Measurements from ENCODE around the gene CIBAR2.

The CIBAR2 gene

DNA sequence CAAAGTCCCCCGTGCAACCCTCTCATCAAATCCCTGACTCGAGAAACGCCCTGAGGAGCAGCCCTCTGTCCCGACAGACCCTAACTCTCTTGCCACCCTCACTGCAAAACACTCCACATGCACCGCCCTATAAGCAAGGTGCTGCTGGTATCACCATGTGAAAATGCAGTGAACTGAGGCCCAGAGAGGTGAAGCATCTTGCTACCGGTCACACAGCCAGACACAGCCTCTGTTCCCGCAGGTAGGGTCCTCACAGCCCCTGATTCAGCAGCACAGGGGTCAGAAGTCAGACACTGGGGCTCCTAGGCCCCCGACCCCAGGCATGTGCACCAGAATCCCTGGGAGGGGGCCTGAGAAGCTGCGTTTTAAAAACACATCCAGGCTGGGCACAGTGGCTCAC is 1.1 kb downstream of the CIBAR2 start:
- no peak for TF ChIP-seq GATA1 (IDR thresholded peaks at IDR 0.05; ENCODE audit: low read depth, low read length)
- no peak for TF ChIP-seq POLR2A (IDR thresholded peaks at IDR 0.05; ENCODE audit: low read length)
- DNase-seq: no peak

DNA sequence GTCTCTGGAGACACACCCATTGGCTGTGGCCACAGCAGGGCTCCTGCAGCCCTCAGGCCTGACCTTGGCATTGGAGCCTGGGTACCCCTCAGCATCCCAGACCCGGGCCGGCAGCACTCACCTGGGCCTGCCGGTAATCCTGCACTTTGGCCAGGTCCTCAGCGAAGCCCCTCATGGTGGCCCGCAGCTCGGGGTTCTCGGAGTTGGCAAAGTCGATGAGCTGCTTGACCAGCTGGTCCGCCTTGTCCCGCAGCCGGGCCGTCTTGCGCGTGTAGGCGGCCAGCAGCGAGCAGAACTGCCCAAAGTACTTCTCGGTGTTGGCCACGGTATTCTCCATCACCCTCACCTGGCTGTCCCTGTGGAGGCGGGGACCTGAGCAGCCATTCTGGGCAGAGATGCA is 2.2 kb downstream of the CIBAR2 start:
- TF ChIP-seq GATA1 (IDR thresholded peaks at IDR 0.05; ENCODE audit: low read depth, low read length) (no peak), POLR2A (IDR thresholded peaks at IDR 0.05; ENCODE audit: low read length) (no peak)
- no peak for DNase-seq

DNA sequence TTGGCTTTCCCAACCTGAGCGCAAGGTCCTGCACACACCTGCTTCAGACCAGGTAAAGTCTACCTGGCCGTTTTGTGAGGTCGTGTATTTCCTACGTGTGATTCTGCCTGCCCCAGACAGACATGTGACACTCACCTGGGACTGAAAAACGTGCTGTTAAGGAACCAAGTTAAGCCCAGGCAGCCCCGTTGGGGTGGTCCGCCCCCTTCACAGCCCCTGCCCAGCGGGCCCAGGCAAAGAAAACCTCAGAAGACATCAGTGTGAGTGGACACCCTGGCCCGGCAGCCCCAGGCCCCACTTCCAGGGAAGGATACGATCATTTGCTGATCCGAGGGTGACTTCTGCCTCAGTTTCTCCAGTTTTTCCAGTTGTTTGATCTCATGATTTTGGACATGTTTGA is 4.7 kb downstream of the CIBAR2 start:
- TF ChIP-seq POLR2A (IDR thresholded peaks at IDR 0.05; ENCODE audit: low read length): no peak
- no peak for TF ChIP-seq GATA1 (IDR thresholded peaks at IDR 0.05; ENCODE audit: low read depth, low read length)
- DNase-seq: no peak

DNA sequence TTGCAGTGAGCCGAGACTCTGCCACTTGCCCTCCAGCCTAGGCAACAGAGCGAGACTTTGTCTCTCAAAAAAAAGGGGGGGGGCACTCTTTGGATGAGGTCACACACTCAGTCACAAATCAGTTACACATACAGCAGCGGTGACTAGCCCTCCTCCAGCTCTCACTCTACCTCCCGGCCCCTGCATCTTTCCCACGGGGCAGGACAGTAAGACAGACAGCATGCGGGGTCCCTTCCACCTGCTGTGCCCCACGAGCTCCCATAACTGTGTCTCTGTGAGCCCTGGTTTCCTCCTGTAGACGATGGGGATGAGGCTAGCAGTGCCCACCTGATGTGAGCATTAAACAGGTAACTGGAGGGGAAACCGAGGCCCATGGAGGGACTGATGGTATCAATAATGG is 5.2 kb downstream of the CIBAR2 start:
- TF ChIP-seq GATA1 (IDR thresholded peaks at IDR 0.05; ENCODE audit: low read depth, low read length): no peak
- no peak for TF ChIP-seq POLR2A (IDR thresholded peaks at IDR 0.05; ENCODE audit: low read length)
- DNase-seq: no peak

DNA sequence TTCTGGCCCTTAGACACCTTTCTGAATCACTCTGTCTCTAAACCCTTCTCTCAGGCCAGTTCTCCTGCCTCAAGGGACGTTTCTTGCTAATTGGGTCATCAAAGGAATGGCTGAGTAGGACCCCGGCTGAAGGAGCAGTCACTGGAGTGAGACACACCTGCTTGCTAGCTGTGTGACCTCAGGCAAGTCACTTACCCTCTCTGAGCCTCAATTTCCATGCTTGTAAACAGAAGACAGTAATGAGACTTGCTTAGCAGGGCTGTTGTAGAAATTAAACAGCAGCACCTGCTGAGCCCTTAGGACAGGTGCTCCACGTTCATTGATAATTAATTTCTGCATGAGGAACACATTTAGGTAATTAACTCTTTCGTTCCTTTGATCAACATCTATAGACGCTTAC is 6.8 kb downstream of the CIBAR2 start:
- no peak for DNase-seq
- TF ChIP-seq POLR2A (IDR thresholded peaks at IDR 0.05; ENCODE audit: low read length): no peak
- no peak for TF ChIP-seq GATA1 (IDR thresholded peaks at IDR 0.05; ENCODE audit: low read depth, low read length)

DNA sequence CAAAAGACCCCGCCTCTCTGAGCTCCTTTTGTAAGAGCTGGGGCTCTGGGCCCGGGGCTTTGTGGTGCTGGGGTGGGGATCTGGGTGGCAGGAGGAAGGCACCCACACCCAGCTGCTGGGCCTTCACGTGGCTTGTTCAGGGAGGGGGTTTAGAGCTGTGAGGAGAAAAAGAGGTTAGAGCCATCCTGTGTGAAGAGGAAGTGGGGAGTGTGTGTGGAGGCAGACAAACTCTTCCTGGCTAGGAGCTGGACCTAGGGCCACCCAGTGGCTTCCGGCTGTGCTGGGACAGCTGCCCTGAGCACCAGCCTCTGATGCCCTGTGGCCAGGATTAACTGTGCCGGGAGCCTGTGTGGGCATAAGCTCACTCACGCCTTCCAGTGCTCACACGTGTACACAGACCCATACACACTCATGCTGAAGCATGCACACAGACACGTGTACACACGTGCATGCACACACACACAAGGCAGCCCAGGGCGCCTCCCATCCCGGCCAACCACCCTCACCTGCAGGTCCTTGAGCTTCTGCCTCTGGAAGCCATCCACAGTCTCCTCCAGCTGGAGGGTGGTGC is 7.4 kb downstream of the CIBAR2 start:
- DNase-seq: no peak
- TF ChIP-seq GATA1 (IDR thresholded peaks at IDR 0.05; ENCODE audit: low read depth, low read length) (no peak), POLR2A (IDR thresholded peaks at IDR 0.05; ENCODE audit: low read length) (no peak)

DNA sequence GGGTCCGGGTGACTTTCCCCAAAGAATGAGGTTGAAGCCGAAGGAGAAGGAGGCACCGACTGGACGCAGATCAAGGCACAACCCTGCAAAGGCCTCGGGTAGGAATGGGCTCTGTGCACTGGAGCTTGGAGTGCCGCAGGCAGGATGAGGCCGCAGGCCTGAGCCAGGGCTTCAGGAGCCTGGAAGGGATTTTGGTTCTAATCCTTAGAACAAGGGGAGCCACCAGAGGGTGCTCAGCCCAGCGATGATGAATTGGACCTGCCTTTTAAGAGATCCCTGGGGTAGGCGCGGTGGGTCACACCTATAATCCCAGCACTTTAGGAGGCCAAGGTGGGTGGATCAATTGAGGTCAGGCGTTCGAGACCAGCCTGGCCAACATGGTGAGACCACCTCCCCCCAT is 8.1 kb downstream of the CIBAR2 start:
- no peak for TF ChIP-seq GATA1 (IDR thresholded peaks at IDR 0.05; ENCODE audit: low read depth, low read length)
- no peak for TF ChIP-seq POLR2A (IDR thresholded peaks at IDR 0.05; ENCODE audit: low read length)
- no peak for DNase-seq

DNA sequence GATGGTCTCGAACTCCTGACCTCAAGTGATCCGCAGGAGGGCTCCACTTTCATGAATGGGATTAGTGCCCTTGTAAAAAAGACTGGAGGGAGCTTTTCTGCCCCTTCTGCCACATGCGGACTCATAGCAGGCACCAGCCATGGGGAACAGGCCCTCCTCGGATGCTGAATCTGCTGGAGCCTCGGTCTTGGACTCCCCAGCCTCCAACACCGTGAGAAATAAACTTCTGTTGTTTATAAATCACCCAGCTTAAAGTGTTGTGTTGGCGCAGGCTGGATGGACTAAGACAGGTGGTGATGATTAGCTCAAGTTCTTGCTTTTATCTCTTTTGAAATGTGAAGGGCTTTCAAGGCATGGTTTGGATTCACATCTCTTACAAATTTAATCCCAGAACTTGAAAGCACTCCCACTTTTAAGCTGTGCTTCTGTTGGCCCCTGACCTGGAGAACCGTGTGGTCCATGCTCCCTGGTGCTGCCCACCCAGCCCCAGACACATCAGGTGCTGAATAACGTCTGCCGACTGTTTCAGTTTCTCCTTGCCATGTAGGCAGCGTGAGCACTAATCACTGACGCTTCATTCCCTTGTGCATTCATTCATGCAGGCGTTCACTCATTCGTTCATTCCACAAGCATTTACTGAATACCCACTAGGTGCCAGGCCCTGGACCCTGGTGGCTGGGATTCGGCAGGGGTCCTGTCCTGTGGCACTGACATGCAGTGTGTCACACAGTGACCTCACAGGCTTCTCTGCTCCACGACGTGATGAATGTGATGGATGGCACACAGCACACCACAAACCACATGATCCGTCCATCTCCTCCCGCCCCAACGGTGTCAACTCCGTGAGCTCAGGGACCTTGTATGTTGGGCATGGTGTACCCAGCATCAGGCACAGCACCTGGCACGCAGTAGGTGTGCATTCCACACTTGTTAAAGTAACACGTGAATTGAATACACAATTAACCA is 8.9 kb downstream of the CIBAR2 start:
- TF ChIP-seq GATA1 (IDR thresholded peaks at IDR 0.05; ENCODE audit: low read depth, low read length) (no peak), POLR2A (IDR thresholded peaks at IDR 0.05; ENCODE audit: low read length) (no peak)
- DNase-seq: no peak

DNA sequence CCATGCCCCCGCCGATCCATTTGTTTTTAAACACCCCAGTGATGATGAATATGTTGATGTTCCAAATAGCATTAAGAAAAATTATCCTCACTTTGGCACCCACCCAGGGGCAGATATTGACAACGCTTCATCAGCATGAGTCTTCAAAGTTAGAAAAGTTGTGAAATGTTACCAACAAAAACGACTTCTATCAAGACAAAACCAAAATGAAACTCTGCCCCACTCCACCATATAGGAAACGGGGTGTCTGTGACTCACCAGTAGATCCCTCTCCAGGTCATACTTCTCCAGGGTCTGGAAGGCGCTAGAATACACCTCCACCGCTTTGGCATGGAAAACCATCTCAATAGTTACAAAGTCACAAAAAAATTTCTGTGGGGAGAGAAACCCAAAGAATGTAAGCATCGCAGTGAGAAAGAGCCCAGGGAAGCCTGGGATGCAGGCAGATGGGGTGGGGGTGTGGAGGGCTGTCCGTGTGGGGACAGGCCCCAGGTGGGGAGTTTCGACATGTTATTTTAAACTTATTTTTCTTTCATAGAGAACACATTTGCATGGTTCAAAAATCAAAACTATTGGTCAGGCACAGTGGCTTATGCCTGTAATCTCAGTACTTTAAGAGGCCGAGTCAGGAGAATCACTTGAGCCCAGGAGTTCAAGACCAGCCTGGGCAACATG is 10.2 kb downstream of the CIBAR2 start:
- TF ChIP-seq POLR2A (IDR thresholded peaks at IDR 0.05; ENCODE audit: low read length) (no peak), GATA1 (IDR thresholded peaks at IDR 0.05; ENCODE audit: low read depth, low read length) (no peak)
- DNase-seq: peak in 1 of 2 experiments; percentile 52

DNA sequence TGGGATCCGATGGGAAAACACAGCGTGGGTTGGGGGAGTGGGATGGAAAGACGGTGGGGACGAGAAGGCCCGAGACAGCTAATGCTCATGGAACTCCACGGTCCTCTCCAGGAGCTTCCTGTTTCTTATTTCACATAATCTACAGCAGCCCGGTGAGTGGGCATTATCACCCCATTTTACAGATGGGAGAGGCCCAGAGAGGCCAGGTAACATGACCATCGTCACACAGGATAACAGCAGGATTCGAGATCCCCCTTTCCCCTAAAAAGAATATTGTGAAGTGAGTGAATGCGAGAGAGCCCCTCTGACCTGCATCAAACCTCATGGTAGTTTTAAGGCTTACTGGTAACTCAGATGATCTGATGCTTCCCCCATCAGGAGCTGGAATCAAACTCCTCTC is 12.0 kb downstream of the CIBAR2 start:
- no peak for DNase-seq
- no peak for TF ChIP-seq POLR2A (IDR thresholded peaks at IDR 0.05; ENCODE audit: low read length)
- TF ChIP-seq GATA1 (IDR thresholded peaks at IDR 0.05; ENCODE audit: low read depth, low read length): no peak

DNA sequence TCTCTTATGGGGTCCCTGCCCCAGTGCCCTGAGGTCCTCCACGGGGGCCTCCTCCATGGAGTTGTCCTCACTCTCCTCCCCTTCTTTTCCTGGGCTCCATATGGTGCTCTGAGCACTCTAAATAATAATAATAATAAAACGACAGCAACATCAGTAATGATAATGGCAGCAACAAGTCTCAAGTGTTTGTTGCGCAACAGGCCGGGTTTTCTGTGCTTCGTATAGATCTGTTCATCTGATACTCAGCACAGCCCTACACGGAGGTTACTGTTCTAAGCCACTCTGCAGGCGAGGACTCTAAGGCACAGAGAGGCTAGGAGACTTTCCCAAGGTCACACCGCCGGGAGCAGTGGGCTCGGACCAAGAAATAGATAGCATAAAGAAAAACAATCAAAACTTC is 13.7 kb downstream of the CIBAR2 start:
- no peak for DNase-seq
- TF ChIP-seq POLR2A (IDR thresholded peaks at IDR 0.05; ENCODE audit: low read length) (no peak), GATA1 (IDR thresholded peaks at IDR 0.05; ENCODE audit: low read depth, low read length) (no peak)

DNA sequence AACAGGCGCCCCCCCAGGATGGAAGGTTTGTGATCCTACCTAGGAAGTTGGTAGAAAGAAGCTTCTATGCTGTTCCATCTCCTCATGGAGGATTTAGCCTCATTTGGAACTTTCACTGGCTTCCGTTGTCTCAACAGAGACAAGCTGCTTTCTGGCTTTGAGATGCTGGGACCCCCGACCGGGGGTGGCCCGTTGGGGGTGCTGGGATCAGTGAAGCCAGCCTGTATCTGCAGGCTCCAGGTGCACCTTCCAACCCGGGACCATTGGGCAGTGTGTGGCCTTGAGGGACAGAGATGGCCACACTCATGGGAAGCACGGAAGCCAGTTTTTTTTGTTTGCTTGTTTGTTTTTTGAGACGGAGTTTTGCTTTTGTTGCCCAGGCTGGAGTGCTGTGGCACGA is 15.4 kb downstream of the CIBAR2 start:
- no peak for DNase-seq
- TF ChIP-seq GATA1 (IDR thresholded peaks at IDR 0.05; ENCODE audit: low read depth, low read length): no peak
- no peak for TF ChIP-seq POLR2A (IDR thresholded peaks at IDR 0.05; ENCODE audit: low read length)

DNA sequence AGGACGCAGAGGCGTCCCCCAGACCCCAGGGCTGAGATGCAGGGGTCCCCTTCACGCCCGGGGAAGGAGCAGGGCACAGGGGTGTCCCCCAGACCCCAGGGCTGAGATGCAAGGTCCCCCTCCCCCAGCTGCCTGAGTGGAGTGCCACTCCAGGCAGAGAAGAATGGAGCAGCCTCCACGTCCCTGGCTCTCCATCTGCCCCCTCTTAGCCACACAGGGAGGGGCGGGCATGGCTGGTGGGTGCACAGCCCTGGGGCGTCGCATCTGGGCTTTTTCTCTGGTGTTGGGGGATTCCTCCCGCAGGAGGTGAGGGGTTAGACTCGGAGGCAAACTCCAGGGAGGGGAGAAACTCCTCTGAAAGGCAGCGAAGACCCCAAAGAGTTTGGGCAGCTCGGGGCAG is 17.5 kb downstream of the CIBAR2 start:
- TF ChIP-seq GATA1 (IDR thresholded peaks at IDR 0.05; ENCODE audit: low read depth, low read length) (no peak), POLR2A (IDR thresholded peaks at IDR 0.05; ENCODE audit: low read length) (no peak)
- no peak for DNase-seq

DNA sequence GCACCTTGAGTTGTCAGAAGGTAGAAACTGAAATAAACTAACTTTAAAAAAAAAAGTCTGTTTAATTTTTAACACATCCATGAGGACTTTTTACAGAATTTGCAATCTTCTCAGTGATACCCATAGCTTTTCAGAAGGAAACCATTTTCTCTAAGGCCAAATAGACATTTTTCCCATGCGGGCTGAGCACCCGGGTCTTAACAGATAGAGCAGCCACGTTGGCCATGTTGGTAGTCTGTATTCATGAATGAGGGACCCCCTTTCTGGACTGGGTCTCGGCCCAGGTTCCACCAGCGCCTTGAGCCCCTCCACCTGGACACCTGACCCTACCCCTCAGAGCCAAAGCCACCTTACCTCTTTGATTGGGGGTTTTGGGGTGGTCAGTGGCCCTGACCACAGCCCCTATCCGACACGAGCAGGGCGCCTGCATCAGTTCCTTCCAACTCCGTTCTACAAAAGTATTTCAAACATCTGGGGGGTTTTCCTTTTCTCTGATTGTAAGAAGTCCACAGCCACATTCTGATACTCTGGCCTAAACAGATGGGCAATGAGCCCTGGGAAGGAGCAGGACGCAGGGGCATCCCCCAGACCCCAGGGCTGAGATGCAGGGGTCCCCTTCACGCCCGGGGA is 18.0 kb downstream of the CIBAR2 start:
- DNase-seq: no peak
- TF ChIP-seq GATA1 (IDR thresholded peaks at IDR 0.05; ENCODE audit: low read depth, low read length): no peak

All from erythroblast (primary cell).